ENCODE measurements around the gene SLC16A3.

Gene SLC16A3

DNA sequence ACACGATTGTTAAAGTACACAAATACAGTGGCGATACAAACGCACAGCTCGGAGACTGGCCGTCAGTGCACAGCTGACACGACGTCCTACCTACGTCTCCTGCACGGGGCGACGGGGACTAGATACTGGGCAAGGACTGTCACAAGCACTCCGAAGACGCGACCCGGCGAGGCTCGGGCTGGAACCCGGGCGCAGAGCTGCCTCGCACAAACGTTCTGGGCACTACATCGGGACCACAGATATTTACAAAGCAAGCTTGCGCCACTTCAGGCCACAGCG, 13.8 kb downstream of the SLC16A3 start:
- H3K4me3 ChIP-seq (ENCODE audit: low read depth, low read length): no peak overlapping the region
- DNase-seq (ENCODE audit: low read depth): no peak
- TF ChIP-seq, protein P1, sequence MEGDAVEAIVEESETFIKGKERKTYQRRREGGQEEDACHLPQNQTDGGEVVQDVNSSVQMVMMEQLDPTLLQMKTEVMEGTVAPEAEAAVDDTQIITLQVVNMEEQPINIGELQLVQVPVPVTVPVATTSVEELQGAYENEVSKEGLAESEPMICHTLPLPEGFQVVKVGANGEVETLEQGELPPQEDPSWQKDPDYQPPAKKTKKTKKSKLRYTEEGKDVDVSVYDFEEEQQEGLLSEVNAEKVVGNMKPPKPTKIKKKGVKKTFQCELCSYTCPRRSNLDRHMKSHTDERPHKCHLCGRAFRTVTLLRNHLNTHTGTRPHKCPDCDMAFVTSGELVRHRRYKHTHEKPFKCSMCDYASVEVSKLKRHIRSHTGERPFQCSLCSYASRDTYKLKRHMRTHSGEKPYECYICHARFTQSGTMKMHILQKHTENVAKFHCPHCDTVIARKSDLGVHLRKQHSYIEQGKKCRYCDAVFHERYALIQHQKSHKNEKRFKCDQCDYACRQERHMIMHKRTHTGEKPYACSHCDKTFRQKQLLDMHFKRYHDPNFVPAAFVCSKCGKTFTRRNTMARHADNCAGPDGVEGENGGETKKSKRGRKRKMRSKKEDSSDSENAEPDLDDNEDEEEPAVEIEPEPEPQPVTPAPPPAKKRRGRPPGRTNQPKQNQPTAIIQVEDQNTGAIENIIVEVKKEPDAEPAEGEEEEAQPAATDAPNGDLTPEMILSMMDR (IDR thresholded peaks at IDR 0.05; ENCODE audit: insufficient read depth, low read depth, low read length, missing control alignments): no peak

DNA sequence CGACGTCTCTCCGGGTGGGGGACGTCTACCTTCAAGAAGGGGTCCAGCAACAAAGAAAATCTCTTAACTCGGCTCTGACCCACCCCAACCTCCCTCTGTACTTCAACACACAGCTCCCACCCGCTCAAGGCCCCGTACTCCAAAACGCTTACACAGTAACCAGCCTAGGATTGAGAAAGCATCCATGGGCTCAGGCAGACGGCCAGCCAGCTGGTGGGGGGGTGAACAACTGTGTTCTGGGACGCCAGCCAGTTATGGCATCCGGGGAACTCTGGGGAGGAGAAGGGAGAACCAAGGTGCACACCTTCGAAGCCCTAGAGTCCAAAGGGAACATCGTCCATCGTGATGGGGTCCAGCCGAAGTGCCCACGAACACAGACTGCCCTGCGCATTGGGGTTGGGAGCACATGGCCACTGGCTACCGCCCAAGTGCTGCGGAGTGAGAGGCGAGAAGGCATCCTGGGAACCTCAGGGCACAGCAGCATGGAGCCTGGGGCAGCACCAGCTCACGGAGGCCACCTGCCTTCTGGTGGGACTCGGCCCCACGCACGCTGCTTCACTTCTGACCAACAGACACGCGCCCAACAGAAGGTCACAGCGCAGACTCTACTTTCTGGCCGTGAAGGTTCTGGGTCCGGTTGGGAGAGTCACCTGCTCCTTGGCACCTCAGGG, 14.3 kb downstream of the SLC16A3 start:
- no peak for DNase-seq (ENCODE audit: low read depth)
- no peak overlapping the region for H3K4me3 ChIP-seq (ENCODE audit: low read depth, low read length)
- TF ChIP-seq, protein P1 (IDR thresholded peaks at IDR 0.05; ENCODE audit: insufficient read depth, low read depth, low read length, missing control alignments): no peak

DNA sequence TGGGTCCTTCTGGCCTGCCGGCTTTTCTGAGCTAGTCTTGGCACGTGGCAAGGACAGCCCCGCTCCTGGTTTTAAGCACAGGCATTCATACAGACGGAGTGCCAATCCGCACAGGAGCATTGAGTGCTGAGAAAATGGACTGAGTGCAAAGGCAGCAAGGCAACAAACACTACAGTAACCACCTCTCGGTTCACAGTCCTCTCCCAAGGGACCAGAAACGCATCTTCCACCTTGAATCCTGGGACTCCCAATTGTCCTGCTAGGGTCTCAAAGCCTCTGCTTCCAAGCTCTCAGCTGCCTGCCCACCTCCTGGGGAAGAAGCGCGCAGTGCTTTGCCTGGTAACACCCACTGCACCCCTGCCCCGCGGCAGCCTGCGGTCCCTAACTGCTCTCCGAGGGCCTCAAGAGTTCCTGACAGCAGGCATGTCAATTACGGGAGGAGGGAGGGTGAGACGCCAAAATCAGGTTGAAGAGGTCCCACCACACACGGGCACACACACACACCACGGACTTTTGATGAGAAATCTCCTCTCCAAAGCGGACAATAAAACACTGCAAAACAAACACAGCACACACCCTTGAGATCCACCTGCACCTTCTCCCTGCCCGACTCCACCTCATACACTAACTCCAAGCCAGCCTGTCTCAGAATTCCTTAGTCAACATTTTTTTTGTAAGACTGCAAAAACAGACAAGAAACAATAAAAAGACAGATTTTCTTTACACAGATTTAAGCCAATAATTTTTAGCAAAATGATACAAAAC, 15.0 kb downstream of the SLC16A3 start:
- no peak for DNase-seq (ENCODE audit: low read depth)
- TF ChIP-seq, protein P1 (IDR thresholded peaks at IDR 0.05; ENCODE audit: insufficient read depth, low read depth, low read length, missing control alignments): no peak
- no peak overlapping the region for H3K4me3 ChIP-seq (ENCODE audit: low read depth, low read length)

DNA sequence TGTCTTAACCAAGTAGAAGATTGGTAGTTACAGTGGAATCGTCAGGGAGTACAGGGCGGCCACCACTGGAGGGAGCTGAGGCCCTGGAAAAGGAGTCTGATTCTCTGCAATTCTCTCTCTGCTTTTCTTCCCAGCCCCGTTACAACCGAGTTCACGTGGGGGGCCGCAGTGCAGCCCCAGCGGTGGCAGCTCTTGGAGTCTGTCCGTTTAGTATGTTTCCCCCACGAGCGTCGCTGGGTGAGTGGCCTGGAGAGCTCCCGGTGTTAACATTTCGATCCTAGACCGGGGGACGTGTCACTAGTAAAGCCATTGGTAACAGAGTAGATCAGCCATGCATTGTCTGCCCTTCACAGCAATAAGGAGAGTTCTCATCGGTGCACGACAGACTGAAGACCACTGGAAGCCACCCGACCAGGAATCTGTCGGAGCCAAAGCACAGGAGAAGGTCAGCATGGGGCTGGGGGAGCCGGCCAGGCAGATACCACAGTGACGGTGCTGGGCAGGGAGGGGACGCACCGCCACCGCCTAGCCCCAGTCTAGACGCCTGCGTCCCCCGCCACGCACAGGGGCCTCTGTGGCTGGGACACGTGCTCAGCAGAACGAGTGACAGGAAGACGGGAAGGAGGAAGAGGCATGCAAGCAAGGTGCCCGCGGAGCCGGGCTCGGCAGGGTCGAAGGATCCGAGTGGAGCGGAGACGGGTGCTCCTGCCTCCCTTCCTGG, 15.7 kb downstream of the SLC16A3 start:
- no peak overlapping the region for H3K4me3 ChIP-seq (ENCODE audit: low read depth, low read length)
- DNase-seq (ENCODE audit: low read depth): no peak
- TF ChIP-seq, protein P1 (IDR thresholded peaks at IDR 0.05; ENCODE audit: insufficient read depth, low read depth, low read length, missing control alignments): peak; percentile 28

DNA sequence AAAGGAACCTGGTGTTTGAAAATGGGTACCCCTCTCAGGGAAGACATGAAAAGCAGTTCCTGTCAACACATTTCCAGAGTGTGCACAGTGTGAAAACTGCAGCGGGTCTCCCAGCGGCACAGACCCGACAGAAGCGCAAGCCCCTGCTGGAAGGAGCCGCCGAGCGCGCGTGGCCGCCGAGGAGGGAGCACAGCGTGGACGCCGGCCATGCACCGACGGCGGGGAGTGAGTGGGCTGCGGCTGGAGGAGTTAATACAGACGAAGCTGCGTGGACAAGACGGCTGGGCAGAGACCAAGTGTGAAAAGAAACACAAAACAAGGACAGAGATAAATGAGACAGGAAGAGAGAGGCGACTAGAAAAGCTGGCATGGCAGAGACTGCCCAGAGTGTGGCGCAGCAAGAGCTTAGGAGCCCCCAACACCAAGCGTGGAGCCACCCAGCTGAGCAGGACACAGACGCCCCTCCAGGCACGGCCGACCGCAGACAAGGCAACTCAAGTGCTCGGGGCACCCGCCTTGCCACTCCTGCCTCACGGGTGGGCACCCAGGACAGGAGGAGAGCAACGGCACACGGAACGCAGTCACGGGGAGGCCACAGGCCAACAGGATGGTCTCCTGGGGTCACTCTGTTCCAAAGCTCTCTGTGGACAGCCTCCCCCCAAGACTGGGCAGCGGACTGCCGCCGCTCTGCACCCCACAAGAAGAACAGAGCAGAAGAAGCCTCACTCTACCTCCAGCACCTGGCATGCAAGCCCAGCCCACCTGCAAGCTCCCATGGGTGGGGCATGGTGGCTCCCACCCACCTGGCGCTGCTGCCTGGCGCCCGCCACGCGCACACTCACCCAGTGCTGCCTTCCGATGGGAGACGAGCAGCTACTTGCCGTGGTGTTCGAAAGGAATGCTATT, 16.5 kb downstream of the SLC16A3 start:
- DNase-seq (ENCODE audit: low read depth): no peak
- no peak overlapping the region for H3K4me3 ChIP-seq (ENCODE audit: low read depth, low read length)
- TF ChIP-seq, protein P1 (IDR thresholded peaks at IDR 0.05; ENCODE audit: insufficient read depth, low read depth, low read length, missing control alignments): no peak

DNA sequence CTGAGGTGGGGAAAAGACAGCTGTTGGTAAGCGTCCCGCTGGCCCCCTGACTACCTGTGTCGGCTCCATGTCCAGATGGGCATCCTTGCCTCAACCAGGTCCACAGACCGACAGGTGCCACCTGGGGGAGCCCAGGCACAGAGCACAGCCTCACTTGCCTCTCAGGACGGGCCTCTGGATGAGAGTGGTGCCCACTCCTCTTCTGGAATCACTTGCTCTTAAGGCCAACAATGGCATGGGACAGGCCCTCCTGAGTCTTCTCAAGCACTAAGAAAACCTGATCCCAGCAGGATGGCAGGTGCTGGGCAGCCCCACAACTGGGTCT, 17.2 kb downstream of the SLC16A3 start:
- TF ChIP-seq, protein P1 (IDR thresholded peaks at IDR 0.05; ENCODE audit: insufficient read depth, low read depth, low read length, missing control alignments): no peak

More for the DNA sequence above, 17.2 kb downstream of the SLC16A3 start:
- H3K4me3 ChIP-seq (ENCODE audit: low read depth, low read length): no peak overlapping the region
- no peak for DNase-seq (ENCODE audit: low read depth)
